Stimulated activated CD8-positive, alpha-beta memory T cell treated with anti-CD3 and anti-CD28 coated beads, Interleukin-4, amount 100 ng/mL, for 1 hour (primary cell): ENCODE results near the gene COG4.
"Not testable (repeated sequence)": the region's sequence is repeated elsewhere in the genome, so short reads cannot be mapped to it uniquely, and the experiment has no call there.

Experiments
- DNase-seq, 2 donors: peaks; one replicate each; pipeline ENCODE4 v3.0.0-alpha.2; 2020; ENCODE audit warnings: low read depth in 2 of 2, low spot score in 1 of 2

Gene COG4

DNA sequence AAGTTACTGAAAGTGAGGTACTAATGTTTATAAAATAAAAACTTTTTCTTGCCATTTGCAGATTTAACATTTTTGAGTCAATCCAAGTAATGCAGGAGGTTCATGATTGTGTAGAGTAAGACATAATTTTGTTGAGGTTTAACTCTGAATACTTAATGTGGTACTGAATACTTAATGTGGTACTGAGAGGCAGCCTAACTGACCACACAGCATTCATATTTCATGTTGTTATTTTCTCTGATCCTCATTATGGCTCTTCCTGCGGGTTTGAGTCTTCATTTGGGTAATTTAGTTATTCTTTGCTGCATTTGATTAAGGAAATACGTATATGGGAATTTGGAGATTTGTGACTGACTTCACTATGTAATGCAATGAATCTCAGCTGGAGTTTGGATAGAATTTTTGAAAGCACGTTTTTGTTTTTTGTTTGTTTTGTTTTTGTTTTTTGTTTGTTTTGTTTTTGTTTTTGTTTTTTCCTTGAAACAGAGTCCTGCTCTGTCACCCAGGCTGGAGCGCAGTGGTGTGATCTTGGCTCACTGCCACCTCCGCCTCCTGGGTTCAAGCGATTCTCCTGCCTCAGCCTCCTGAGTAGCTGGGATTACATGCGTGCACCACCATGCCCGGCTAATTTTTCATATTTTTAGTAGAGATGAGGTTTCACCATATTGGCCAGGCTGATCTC lies 4.1 kb upstream of the COG4 start:
- DNase-seq: no peak

DNA sequence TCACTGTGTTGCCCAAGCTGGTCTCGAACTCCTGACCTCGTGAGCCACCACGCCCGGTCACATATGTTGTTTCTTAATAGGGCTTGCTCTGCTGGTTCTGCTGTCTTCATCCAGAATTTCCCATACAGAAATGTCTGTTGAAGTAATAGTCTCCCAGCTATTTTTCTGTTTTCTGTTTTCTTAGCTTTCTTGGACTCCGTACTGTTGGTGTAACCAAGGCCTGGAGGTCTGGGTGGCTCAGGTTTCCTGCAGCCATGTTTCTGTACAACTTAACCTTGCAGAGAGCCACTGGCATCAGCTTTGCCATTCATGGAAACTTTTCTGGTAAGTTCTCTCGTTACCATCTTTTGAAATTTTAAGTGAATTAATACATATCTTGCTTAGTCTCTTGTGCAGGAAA lies 3.0 kb upstream of the COG4 start:
- no peak for DNase-seq

DNA sequence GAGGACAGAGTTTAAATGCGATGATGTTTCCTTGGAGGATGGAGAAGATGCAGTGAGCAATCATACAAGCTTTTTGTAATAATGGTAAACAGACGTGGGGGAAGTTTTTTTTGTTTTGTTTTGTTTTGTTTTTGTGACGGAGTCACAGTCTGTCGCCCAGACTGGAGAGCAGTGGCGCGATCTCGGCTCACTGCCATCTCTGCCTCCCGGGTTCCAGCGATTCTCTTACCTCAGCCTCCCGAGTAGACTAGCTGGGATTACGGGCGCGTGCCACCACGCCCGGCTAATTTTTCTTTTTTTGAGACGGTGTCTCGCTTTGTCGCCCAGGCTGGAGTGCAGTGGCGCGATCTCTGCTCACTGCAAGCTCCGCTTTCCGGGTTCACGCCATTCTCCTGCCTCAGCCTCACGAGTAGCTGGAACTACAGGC lies 1.1 kb upstream of the COG4 start:
- DNase-seq: not testable (repeated sequence)

DNA sequence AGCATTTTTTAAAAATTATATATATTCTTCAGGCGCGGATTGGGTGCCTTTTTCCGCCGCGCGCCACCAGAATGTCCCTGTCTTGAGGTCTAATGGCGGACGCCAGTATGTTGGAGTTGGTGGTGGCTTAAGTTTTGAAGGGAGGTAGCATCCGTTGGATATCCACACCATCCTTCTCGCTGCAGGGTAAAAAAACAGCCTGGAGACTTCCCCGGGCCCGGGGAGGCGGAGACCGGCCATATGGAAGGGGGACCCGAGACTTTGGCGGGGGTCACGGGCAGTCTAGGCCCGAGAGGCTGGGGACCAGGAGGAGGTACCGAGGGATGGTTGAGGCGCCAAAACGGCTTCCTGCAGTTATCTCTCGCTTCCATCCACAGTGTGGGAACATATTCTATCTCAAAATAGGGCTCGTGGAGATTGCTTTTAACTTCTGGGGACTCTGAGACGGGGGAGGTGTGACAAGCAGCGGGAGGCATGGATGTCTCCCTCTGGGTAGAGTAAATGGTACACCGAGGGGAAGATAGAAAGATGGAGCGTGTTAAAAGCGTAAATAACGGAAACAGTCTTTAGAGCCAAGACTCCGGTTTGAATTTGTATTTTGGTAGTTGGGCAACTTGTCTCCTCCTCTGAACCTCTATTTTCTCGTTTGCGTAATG lies 517 bp upstream of the COG4 start, which contains the start of gene SF3B3:
Gene SF3B3, plus strand, starts transcription at position 74 of the 656 bp plus-strand sequence. CDS start 2,841 bp downstream, outside the sequence.
- DNase-seq: peak; percentile 47 to 55

DNA sequence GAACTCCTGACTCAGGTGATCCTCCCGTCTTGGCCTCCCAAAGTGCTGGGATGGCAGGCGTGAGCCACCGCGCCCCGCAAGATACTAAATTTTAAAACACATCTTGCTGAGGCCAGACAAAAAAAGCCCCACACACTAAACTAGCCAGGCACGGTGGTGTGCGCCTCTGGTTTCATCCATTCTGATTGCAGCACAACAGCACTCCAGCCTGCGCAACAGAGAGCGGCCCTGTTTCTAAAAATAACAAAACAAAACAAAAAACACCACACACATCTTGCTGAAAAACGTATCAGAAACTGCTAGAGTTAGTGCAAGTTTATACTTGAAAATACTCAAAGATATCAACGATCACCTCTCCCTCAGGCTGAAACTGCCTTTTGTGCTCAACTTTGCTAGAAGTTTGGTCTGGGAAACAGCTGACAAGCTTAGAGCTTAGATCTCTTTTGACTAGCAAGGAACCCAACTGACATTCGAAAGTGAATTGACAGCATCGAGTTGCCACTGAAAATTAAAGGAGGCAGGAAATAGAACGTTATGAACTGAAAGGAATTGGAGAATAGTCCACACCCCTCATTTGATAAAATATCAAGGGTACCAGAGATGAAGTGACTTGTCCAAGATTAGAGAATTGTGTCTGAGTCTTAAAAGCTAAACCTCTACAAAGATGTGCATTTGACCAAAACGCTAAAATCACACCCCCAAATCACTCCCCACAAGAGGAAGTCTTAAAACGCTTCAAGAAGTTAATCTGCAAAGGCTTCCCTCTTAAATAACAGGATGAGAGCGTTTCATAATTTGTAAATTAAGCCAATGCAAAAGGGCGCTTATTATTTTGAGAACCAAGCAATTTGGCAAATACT lies 908 bp downstream of the COG4 start:
- no peak for DNase-seq

DNA sequence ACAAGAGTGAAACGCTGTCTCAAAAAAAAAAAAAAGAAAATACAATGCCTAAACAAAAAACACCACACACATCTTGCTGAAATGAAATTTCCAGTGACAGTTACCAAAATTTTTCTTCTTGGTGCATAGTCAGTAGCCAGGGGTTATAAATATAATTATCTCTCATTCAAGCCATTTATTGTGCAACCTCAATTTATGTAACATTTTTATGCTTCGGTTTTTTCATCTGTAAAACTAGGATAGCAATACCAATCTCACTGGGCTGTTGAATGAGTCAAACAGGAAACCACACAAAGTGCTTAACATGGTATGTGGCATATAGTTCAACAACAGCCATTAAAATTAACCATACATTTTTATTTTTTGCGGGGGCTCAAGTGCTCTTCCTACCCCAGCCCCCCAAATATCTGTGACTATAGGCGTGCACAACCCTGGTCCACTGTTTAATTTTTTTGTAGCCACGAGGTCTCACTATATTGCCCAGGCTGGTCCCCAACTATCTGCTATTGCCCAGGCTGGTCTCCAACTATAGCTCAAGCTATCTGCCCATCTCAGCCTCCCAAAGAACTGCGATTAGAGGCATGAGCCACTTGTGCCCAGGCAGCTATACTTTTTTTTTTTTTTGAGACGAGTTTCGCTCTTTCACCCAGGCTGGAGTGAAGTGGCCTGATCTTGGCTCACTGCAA lies 2.6 kb downstream of the COG4 start:
- no peak for DNase-seq

DNA sequence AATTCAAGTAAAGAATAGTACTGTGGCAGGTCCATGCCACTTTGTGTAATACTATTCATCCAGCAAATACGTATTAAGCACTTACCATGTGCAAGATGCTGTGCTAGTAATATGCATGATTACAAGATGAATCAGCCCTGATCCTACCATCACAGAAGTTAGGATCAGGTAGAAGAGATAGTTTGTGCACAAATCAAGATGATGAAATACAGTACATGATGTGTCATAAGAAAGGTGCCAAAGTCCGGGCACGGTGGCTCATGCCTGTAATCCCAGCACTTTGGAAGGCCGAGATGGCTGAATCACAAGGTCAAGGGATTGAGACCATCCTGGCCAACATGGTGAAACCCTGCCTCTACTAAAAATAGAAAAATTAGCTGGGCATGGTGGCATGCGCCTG lies 10.9 kb downstream of the COG4 start:
- no peak for DNase-seq

DNA sequence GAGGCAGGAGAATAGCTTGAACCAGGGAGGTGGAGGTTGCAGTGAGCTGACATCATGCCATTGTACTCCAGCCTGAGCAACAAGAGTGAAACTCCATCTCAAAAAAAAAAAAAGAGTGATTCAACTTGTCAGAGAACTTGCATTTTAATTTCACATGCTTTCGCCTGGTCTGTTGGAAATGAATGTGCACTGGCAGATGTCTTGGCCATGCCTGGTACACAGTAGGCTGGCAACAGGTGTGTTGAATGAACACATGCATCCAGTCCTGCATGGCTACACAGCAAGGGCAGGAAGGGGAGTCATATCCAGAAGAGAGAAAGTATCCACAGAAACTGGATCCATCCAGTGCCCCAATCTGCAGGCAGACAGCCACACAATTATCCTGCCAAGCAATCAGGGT lies 11.5 kb downstream of the COG4 start:
- no peak for DNase-seq

DNA sequence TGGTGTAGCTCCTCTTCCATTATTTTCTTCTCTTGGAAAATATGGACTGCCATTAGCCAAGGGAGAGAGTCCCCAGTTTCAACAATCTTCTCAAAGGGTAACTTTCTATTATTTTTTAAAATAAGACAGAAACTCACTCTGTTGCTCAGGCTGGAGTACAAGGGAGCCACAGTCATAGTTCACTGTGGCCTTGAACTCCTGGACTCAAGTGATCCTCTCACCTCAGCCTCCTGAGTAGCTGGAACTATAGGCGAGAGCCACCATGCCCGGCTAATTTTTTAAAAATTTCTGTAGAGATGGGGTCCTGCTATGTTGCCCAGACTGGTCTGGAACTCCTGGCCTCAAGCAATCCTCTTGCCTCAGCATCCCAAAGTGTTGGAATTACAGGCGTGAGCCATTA lies 13.1 kb downstream of the COG4 start:
- no peak for DNase-seq

DNA sequence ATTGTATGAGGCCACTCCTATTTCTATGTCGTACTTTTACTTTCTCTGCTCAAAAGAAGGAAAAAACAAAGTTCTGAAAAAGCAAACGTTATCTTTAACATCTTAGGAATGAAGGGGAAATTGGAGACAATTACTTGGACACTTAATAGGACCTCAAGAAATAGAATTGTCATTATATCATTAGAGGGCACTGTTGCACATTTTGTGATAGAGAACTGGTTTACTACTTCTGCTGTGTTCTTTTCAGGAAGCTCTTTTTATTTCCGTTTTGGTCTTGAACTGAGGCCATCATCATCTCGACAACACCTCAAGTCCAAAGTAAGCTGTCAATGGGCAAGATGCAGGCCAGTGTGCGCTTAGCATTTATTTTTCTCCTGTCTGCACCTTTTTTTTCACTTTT lies 14.6 kb downstream of the COG4 start:
- no peak for DNase-seq

DNA sequence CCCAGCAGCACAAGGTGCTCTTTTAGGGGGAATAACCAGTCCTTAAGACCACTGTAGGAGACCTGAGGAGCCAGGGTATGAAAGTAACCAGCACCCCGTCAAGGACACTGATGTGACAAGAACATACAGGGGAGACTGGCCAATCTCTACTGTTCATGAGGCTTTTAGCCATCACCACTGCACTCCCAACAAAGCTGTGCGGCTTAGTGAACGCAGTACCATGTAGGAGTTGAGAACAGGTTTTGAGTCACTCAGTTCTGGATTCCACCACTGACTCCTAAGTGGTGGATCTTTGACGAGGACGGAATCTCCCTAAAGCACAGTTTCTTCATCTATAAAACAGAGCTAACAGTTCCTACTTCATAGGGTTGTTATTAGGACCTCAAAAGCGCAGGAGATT lies 26.8 kb downstream of the COG4 start:
- DNase-seq: no peak

DNA sequence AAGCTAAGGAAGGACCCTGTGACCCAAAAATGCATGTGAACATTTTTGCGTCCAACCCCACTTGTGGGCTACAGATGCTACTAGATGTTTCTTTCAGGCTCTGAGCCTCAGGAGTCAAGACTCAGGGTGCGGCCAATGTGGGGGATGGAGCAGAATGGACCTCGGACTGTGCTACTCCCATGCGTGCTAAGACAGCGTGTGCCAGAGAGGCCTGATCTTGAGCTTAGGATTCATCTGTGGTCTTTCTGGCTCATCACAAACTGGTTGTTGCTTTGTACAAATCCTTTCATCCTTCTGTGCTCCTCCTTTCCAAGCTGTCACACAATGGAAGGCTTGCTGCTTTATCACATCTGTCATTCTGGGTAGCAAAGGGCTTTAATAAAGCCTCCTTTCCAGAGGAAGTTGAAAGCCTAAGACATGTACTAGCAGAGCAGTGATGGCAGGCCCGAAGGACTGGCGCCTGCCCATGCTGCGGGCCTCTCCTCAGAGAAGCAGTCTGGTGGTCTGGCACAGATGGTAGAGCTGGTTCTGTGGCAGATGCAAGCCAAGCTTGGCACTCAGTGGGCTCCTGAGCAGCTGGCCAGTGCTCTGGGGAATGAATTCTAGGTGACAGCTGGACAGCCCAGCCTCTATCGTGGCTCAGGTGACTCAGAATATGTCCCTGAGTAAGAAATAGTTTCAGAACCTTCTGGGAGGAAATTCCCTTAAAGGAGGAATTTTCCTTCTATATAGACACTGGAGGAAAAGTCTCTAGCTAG lies 27.8 kb downstream of the COG4 start:
- DNase-seq: no peak

DNA sequence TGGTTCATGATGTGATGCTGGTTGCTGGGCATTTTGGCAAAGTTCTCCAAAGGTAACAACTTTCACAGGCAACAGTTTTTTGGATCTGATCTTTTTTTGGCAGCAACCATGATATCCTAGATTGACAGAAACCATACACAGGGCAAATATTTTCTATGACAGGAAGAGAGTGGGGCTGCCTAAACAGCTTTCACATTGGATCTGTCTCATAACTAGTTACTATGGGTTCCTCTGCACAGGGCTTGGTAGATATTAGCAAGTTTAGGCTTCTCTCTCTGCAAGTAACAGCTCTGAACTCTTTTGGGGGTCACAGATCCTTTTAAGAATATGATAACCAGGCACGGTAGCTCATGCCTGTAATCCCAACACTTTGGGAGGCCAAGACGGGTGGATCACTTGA lies 28.6 kb downstream of the COG4 start:
- no peak for DNase-seq

DNA sequence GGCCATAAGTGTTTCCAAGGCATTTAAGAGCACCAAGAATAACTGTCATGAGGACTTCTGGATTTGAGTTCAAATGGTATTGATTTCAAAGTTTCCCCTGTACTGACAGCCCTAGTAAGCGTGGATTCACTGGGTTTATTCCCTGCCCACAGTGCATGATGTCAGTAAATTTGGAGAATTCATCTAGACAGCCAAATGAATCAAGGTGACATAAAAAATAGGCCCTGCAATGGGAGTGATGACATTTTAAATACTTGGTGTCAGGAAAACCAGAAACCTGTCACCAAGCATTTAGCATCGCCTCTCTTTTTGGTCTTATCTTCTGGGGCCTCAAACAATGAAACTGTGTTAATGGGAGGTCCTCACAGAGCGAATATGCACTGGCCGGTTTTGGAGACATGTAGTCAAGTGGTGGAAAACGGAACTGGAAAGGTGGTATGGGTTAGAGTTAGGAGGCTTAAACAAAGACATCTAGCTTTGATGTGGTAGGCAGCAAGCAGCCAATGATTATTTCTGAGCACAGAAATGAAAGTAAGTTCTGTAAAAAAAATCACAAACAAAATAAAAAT lies 29.1 kb downstream of the COG4 start:
- no peak for DNase-seq

DNA sequence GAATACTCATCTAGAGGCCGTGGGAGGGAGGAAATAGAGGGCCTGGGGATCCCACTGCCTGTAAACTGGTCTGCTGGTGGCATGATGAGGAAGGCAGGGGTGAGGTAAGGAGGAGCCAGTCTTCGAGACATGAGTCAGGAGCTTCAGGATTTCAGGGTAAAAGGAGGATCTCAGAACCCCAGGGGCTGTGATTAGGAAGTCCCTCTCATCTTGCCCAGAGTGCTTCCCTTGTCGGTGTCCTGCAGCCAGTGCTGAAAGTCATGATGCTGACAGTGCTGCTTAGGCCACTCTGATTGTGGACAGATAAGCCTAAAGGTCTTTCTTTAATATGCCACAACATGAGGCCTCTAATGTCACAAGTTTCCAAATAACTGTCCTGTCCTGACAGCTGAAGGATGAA lies 29.6 kb downstream of the COG4 start:
- DNase-seq: no peak

DNA sequence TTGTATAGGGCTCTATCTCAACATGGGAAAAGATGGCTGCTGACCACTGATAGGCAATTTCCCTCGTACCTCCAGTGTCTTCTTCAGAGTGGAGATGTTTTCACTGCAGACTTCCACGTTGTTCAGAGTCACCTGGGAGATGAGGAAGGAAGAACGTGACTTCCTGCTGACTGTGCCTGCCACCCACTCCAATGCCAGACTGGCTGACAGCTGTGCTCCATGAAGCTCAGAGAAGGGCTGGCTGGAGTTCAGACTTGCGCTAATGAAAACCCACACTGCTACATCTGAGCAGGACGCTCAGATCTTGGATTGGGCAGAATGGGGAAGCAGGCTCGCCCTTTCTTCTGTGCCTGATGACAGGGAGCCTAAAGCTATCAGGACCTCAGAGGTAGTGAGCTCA lies 33.1 kb downstream of the COG4 start:
- DNase-seq: no peak

DNA sequence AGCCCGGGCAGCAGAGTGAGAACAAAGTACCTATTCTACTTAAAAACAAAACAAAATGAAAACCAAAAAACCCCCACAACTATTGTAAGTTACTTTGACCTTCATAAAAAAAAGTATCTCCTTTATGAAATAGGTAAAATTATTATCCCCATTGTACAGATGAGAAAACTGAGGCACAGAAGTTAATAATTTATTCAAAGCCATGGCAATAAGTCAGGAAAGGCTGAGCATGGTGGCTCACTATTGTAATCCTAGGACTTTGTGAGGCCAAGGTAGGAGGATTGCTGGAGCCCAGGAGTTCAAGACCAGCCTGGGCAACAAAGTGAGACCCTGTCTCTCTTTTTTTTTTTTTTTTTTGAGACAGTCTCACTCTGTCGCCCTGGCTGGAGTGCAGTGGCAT lies 38.5 kb downstream of the COG4 start:
- no peak for DNase-seq

DNA sequence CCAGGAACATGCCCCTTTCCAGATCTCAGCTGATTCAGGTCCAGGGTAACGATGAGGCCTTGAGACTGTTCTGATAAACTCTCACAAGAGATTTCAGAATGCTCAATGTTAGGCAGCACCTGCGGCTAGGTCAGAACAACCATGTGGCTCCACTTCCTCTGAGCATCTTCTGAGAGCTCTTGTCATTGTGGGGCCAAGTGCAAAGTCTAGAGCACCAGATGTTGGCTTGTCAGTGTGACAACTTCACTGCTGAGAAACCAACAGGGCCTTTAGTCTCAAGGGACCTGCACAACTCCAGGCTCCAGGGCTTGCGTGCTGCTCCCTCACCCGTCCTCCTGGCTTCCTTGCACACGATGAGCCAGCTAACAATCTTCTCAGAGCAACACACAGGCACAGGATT lies 39.9 kb downstream of the COG4 start:
- DNase-seq: no peak

DNA sequence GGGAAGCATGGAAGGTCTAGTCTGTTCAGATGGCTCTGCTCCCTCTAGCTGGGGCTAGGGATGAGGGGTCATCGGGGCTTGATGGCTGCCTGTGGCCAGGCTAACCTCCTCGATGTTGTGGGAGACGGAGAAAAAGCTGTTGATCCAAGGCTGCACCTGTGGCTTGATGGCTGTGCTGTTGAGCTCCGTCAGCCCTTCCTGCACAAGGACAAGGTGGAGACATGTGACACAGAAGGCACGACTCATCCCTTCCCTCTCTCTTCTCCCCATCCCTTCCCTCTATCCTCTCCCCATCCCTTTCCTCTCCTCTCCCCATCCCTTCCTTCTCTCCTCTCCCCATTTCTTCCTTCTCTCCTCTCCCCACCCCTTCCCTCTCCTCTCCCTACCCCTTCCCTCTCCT lies 40.7 kb downstream of the COG4 start:
- DNase-seq: no peak

DNA sequence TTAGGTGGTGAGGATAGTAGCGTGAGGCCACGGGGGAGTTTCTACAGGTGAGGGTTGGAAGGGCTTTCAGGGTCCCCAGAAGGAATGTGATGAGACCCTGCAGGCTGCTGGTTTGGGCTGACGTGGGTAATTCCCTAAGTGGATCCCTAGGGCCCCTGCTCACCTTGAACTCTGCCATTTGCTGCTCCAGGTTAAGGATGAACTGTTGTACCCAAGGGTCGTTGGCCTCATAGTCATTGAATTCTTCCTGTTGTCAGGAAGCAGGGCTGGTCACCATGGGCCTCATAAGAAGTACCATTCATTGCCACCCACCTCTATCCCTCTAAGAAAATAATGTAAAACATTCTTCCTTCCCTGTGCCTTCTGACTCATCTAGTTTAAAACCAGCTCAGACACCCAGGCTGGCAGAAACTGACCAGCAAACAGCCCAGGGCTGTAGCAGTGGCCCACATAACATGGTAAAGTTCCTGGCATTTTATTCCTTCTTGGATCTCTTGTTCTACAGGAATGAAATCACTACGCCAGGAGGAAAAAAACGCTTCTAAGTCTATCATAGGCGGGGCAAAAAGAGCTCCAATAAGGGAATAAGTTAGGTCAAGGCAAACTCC lies 41.3 kb downstream of the COG4 start:
- no peak for DNase-seq
